ENCODE data around the gene FAM107B. TPM values are rescaled to one million over a fixed set of nuclear protein-coding genes. Genes with fewer than 3 reads are reported as not detected.

The FAM107B gene
- total and polyA plus RNA-seq, 4 donors, result 38.4 to 85.4 (median 68.9) TPM

DNA sequence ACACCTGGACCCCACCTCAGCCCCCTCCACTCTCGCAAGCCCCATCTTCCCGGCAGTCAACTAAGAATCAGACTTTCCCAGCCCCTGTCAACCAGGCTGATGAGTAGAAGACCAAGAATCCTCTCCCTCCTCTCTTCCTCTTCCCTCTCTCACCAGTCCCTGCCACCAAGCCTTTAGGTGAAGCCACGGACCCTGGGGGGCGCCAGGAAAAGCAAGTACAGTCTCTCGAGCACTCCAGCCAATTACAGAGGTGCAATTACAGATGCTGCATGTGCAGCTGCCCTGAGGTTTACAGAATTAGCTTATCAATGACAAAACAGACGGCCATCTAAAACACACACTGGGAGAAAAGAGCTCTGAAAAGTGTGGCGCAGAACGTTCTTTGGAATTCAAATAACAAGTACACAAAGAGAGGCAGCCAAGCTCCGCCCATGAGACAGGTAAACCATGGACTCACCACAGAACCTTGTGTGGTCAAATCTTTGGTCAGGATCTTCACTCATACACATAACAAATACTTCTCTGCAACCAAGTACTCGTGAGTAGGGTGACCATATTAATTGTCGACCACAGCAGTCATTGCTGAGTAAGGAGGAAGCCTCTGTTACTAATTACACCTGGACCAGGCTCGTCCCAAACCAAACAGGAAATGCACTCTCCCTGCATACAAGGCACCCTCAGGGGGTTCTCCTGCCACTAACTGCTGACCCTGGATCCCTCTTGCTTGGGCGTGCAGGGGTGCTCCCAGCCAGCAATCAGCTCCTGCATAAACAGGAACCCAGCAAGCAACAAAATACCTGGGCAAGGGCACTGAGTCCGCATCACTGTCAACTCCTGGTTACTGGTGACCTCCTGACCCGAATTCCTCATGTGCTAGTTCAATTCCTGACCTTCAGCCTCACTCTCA lies 189.2 kb downstream of the FAM107B start:
- 78 to 79% methylated on average over 15 of the region's 15 CpGs for WGBS, 2 donors
- Histone ChIP-seq H3K9me3 (ENCODE audit: control insufficient read depth in 4 of 4, insufficient read depth in 3 of 4, low read length in 3 of 4) (no peaks in the 10 kb centered on the region), H3K27me3 (ENCODE audit: control insufficient read depth in 3 of 3, insufficient read depth in 3 of 3, low read length in 2 of 3) (no peaks in the 10 kb centered on the region), H3K36me3 (ENCODE audit: control insufficient read depth in 4 of 4, insufficient read depth in 4 of 4, low read length in 4 of 4) (no peaks in the 10 kb centered on the region), H3K27ac (ENCODE audit: low read depth in 1 of 2, low read length in 1 of 2) (no peak overlapping the region), H3K9ac (ENCODE audit: insufficient read depth in 1 of 2, low read length in 2 of 2) (no peak overlapping the region), H3K4me3 (no peak overlapping the region), H3K4me1 (ENCODE audit: control insufficient read depth in 5 of 5, insufficient read depth in 5 of 5, low read length in 5 of 5) (peaks cover 0 to 17% (median 5%) of the 10 kb centered on the region in 5 donors)
- no peak for ATAC-seq (ENCODE audit: insufficient read depth, low FRiP score)
- no peak for DNase-seq
- TF ChIP-seq, protein P1, sequence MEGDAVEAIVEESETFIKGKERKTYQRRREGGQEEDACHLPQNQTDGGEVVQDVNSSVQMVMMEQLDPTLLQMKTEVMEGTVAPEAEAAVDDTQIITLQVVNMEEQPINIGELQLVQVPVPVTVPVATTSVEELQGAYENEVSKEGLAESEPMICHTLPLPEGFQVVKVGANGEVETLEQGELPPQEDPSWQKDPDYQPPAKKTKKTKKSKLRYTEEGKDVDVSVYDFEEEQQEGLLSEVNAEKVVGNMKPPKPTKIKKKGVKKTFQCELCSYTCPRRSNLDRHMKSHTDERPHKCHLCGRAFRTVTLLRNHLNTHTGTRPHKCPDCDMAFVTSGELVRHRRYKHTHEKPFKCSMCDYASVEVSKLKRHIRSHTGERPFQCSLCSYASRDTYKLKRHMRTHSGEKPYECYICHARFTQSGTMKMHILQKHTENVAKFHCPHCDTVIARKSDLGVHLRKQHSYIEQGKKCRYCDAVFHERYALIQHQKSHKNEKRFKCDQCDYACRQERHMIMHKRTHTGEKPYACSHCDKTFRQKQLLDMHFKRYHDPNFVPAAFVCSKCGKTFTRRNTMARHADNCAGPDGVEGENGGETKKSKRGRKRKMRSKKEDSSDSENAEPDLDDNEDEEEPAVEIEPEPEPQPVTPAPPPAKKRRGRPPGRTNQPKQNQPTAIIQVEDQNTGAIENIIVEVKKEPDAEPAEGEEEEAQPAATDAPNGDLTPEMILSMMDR (IDR thresholded peaks at IDR 0.05; ENCODE audit: control extremely low read depth, extremely low read depth), result no peak

DNA sequence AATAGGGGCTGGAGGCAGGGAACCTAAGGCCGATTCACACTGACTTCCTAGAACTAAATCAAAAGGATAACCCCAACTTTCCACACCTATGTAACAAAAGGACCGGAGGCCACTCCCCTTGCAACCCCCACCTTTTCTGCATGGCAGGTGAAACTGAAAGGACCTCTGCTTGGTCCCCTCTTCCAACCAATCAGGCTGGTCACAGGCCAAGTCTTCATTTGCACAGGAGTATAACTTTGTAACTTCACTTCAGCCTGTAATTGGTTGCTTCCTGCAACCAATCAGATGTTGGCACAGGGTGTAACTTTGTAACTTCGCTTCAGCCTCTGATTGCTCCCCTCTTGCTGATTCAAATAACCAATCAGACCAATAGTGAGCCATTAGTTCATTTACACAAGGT lies 190.0 kb downstream of the FAM107B start:
- DNase-seq, result no peak
- H3K36me3 ChIP-seq (ENCODE audit: control insufficient read depth in 4 of 4, insufficient read depth in 4 of 4, low read length in 4 of 4), result no peaks in the 10 kb centered on the region
- WGBS, 2 donors, result 90 to 91% methylated on average over 3 of the region's 3 CpGs
- ATAC-seq (ENCODE audit: insufficient read depth, low FRiP score), result no peak
- H3K4me1 ChIP-seq (ENCODE audit: control insufficient read depth in 5 of 5, insufficient read depth in 5 of 5, low read length in 5 of 5), result peaks cover 0 to 17% (median 5%) of the 10 kb centered on the region in 5 donors
- H3K9me3 ChIP-seq (ENCODE audit: control insufficient read depth in 4 of 4, insufficient read depth in 3 of 4, low read length in 3 of 4), result no peaks in the 10 kb centered on the region
- no peak overlapping the region for H3K9ac ChIP-seq (ENCODE audit: insufficient read depth in 1 of 2, low read length in 2 of 2)
- no peaks in the 10 kb centered on the region for H3K27me3 ChIP-seq (ENCODE audit: control insufficient read depth in 3 of 3, insufficient read depth in 3 of 3, low read length in 2 of 3)
- TF ChIP-seq, protein P1 (IDR thresholded peaks at IDR 0.05; ENCODE audit: control extremely low read depth, extremely low read depth), result no peak
- no peak overlapping the region for H3K4me3 ChIP-seq
- no peak overlapping the region for H3K27ac ChIP-seq (ENCODE audit: low read depth in 1 of 2, low read length in 1 of 2)

DNA sequence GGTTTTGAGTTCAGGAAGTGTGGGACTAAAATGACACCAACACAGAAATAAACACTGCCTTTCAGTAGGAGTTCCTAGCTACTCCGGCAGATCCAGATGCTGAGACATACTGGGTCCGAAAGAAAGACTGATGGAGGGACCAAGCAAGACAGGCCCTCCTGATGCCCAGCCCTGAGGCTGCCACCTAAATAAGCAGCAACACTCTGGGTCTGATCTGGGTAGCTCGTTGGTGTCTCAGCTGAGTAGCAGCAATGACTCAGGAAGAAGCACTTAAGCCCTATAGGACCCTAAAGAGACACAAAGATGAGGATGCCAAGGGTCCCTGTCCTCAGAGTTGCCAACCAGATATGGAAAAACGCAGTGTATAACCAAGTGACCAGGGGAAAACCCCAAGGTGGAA lies 190.7 kb downstream of the FAM107B start:
- WGBS, 2 donors, result 82 to 92% methylated on average over 4 of the region's 4 CpGs
- H3K4me3 ChIP-seq, result no peak overlapping the region
- H3K36me3 ChIP-seq (ENCODE audit: control insufficient read depth in 4 of 4, insufficient read depth in 4 of 4, low read length in 4 of 4), result no peaks in the 10 kb centered on the region
- no peak for ATAC-seq (ENCODE audit: insufficient read depth, low FRiP score)
- peaks cover 0 to 17% (median 10%) of the 10 kb centered on the region in 5 donors for H3K4me1 ChIP-seq (ENCODE audit: control insufficient read depth in 5 of 5, insufficient read depth in 5 of 5, low read length in 5 of 5)
- H3K9ac ChIP-seq (ENCODE audit: insufficient read depth in 1 of 2, low read length in 2 of 2), result no peak overlapping the region
- H3K27ac ChIP-seq (ENCODE audit: low read depth in 1 of 2, low read length in 1 of 2), result no peak overlapping the region
- TF ChIP-seq, protein P1 (IDR thresholded peaks at IDR 0.05; ENCODE audit: control extremely low read depth, extremely low read depth), result no peak
- no peak for DNase-seq
- H3K27me3 ChIP-seq (ENCODE audit: control insufficient read depth in 3 of 3, insufficient read depth in 3 of 3, low read length in 2 of 3), result no peaks in the 10 kb centered on the region
- H3K9me3 ChIP-seq (ENCODE audit: control insufficient read depth in 4 of 4, insufficient read depth in 3 of 4, low read length in 3 of 4), result no peaks in the 10 kb centered on the region

Measured in lung (tissue), 12 donors.